ENCODE data around the gene ARL5A.

ARL5A gene

DNA sequence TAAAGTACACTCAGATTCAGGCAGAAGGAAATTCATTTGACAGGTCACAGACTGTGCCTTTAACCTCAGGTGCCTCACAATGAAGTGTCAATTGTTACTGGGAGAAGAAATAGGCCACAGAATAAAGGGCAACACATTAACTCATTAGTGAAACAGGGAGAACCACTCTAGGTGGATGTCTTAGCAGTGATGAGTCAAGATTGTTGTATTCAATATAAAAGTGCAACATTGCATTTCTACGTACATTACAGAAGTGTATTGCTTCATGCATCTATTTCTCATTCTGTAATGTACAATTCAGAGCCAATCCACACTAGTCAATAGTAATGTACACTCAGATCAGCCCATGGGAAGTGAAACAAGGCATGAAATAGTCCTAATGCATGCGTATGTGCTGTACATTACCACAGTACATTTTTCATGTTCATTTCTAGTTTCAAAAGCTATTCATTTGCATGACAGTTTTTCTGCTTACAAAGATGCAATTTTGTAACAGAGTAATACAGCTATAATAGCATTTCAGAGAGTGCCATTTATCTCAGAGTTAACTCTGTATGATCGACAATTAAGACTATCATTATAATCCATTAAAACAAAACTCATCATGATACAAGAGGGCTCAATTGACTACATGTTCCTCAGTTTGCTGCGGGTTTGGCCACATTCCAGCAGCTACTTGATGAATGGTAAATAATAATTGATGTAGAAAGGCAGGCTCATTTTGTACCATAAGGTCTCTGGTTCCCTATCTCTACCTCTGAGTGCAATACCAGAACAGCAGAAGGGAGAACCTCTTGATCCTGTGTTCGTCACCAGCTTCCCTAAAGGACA is 12.2 kb upstream of the ARL5A start:
- DNase-seq = peak in 2 of 3 experiments; percentile 44 to 88

DNA sequence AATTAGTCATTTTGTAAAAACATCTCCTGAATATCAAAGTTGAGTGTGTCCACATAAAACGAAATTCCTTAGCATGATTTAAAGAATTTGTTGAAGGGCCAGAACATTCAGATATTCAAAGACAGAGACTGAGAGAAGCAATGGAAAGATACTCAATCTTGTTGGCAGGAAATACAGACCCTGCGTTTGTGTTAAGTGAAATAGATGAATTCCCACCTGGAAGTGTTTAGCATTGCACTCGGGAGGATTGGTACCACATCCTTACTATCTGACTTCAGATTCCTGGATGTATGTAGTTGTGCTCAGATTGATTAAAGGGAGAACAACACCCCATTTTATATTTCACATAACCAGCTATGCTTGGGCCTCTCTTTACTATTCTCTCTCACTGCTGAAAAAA is 9.7 kb upstream of the ARL5A start:
- DNase-seq = no peak

- DNase-seq = no peak
Observed at GRCh38 chr2:151833984-151834383, 5.8 kb upstream of the ARL5A start.

DNA sequence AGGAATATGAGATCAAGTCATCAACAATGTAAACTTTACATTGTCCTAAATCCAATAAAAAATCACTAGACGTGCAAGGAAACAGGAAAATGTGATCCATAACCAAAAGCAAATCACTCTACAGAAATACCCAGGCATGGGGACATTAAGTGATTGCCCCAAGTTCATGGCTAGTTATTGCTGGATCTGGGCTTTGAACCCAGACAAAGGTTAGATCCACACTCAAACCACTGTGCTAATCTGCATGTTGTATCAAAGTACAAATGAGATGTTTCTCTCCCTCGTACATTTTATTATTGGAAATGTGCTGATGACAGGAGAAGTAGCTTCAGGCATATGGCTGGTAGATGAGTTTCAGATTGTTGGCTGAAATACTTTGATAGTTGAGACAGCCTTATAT is 2.7 kb upstream of the ARL5A start:
- DNase-seq = no peak

DNA sequence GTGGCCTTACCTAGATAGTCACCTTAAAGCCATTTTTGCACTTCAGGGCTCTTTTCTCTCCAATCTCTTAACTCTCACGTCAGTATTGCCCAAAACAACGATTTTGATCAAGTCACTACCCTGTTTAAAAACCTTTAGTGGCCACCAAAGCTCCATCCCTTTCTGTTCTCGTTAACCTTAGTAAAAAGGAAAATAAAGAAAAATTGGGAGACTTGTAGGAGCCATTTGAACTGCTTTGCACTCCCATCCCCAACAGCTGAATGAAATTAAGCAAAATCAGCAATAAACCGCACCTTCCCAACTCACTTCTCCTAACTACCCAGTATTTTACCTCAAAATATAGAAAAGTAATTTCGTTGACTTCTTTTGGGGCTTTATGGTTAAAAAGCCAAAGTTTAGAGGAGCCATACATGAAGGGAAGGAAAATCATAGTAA is 686 bp upstream of the ARL5A start:
- DNase-seq = no peak

DNA sequence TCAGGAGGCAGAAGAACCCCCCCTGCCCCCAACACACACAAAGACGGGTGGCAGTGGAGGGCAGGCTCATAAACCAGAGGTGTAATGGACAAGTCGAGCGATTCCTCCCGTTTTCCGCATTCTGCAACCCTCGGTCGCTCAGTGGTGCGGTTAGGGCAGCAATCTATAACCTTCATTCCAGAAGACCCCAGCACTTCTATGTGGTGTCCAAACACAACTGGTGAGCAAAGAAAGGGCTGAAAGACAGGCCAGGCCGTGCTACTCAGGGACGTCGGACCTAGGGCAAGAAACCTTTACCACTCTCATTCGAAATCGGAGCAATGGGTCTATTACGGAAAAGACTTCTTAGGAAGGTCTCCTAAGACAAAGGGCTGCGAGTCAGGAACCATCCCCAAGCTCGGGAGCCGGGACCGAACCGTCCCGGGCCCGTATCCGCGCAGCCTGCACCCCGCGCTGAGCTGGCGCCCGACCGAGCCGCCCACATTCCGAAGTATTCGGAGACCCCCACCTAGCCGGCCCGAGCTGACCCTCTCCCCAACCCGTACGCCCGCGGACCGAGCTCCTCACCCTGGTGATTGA is 568 bp downstream of the ARL5A start:
- peak in 2 of 3 experiments; percentile 52 to 64 for DNase-seq

GRCh38 chr2:151826737-151827157 is 1.5 kb downstream of the ARL5A start:
- no peak for DNase-seq

GRCh38 chr2:151824886-151825285 is 3.3 kb downstream of the ARL5A start:
- DNase-seq = no peak

GRCh38 chr2:151823651-151824050 is 4.6 kb downstream of the ARL5A start:
- DNase-seq = no peak

DNA sequence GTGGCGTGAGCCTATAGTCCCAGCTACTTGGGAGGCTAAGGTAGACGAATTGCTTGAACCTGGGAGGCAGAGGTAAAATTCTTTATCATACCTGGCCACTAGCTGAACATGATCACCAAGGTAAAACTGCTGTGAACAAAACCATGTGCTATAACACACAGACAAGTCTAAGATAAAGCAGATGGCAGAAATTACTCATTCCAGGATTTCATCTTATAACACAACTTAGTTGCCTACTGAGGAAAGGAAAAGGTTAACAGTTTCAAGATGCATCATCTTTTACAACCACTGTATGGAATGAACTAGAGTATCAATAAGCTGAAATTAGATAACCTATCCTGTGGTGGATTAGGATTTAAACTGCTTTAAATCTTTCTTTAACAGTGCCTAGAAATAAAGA is 8.3 kb downstream of the ARL5A start:
- no peak for DNase-seq

- DNase-seq = no peak
Observed at GRCh38 chr2:151817929-151818328, 10.3 kb downstream of the ARL5A start.

DNA sequence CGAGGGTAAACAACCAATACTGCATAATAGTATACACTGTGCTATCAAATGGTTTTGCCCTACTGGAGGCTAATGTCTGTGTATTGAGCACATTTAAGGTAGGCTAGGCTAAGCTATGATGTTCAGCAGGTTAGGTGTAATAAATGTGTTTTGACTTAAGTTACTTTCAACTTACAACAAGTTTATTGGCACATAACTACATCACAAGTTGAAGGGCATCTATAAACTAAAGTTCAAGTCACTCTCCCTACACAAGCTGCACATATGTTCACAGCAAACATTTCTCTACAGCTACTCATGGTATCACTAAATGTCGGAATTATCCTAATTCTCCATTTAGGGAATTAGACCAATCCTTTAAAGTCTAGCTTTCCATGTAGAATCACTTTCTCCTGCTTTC is 11.4 kb downstream of the ARL5A start:
- no peak for DNase-seq

- DNase-seq = no peak
Observed at GRCh38 chr2:151815821-151816489, 12.3 kb downstream of the ARL5A start.

DNA sequence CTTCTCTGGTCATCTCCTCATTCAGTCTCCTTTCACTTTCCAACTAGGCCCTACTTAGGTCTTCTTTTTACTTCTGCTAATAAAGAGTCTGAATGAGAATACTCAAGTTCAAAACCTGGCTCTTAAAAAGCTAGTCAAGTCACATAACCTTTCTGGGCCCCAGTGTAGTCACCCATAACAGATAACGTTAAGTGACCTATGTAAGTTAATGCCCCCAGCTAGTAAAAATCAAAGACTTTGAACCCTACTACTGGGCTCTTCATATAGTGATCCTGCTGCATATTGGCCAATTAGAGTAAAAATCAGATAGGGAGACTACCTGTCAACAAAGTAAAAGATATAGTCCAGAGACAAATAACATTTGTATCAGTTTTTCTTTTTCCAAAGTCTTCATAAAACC is 17.7 kb downstream of the ARL5A start:
- no peak for DNase-seq

- DNase-seq = no peak
Observed at GRCh38 chr2:151809073-151809383, 19.2 kb downstream of the ARL5A start.

DNA sequence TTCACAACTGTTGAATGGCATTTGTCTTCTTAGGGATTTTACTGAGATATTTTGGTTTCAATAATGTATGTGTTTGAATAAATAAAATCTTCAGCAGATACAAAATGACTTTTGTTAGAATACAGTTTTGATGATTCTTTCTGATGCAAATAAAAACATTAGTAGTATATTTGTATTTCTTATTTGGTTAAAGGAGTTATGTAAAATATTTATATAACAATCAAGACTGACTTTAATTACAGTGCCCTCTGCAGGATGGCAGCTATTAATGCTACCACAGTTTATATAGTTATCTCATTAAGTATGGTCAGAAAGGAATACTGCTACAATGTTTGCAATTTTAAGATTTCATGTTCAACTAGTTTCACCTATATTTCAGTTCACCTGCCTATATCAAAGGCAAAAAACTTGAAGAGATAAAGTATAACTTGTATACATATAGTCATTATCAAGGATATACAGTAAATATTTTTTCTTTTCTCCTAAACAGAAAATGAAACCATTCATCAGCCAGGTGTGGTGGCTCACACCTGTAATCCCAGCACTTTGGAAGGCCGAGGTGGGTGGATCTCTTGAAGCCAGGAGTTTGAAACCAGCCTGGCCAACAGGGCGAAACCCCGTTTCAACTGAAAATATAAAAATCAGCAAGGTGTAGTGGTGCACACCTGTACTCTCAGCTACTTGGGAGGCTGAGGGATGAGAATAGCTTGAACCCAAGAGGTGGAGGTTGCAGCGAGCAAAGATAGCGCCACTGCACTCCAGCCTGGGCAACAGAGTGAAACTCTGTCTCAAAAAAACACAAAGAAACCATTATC is 19.8 kb downstream of the ARL5A start:
- DNase-seq = peak in 2 of 3 experiments; percentile 12 to 31

DNA sequence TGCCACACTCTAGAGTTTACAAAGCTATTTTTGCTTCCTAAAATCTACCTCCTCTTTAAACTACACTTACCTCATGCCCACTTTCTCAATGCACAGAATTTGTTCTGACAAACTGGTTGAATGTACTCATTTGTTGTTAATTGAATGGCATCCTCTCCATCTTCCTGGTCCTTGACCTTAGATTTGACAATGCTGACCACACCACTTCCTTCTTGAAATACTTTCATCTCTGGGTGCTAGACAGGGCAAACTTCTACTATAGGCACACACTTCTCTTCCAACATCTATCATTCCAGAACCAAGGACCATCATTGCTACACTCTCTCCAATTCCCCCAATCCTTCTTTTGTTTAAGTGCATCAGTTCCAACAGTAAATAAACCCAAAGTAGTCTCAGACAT is 22.3 kb downstream of the ARL5A start:
- no peak for DNase-seq

GRCh38 chr2:151805343-151805742 is 22.9 kb downstream of the ARL5A start:
- no peak for DNase-seq

- DNase-seq = no peak
Observed at GRCh38 chr2:151803811-151804210, 24.4 kb downstream of the ARL5A start.

DNA sequence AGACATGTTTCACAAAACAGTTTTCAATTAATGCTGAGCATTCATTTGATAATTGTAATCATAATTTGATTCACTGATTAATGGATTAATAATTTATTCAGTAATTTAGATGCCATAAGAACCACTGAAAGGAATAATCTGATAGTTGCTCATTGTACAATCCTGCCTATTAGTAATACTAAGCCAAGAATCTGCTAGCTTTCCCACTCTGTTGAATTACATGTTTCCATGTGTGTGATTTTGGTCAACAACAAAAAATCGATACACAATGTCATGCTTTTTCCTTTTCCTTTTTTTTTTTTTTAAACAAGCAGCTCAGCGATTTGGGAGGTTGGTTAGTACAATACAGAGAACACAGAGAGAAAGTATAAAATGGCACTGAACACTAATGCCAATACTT is 25.9 kb downstream of the ARL5A start:
- DNase-seq = no peak

GRCh38 chr2:151799886-151800292 is 28.3 kb downstream of the ARL5A start:
- DNase-seq = no peak

GRCh38 chr2:151796774-151797173 is 31.4 kb downstream of the ARL5A start:
- DNase-seq = no peak

GRCh38 chr2:151795646-151796240 is 32.5 kb downstream of the ARL5A start:
- DNase-seq = no peak

All from NCI-H1417 (cell line).